Stomach (tissue), 4 donors: ENCODE measurements around the gene CLCN2.

ENCODE experiments used
- CTCF ChIP-seq, 7 experiments: fragments of 450-650 bp in 4 of 7; fragments of 200-600 bp in 3 of 7; sonication (generic) in 3 of 7; IDR thresholded peaks; one replicate each; pipeline ENCODE4 v1.5.1; 2016 to 2019; ENCODE audit warnings: antibody characterized with exemption in 7 of 7, control low read depth in 2 of 7, mild to moderate bottlenecking in 1 of 7
- POLR2AphosphoS5 ChIP-seq, 3 donors: sonication (generic); formaldehyde crosslinking; IDR thresholded peaks; one replicate each; pipeline ENCODE4 v1.6.1; 2016; ENCODE audit warnings: antibody characterized with exemption in 3 of 3

- TF ChIP-seq CTCF (IDR thresholded peaks at IDR 0.05) (no peak), POLR2AphosphoS5 (IDR thresholded peaks at IDR 0.05) (no peak)
Measured at GRCh38 chr3:184357248-184358123, 3.9 kb downstream of the CLCN2 start.
